GM12873 (cell line): Measurements from ENCODE around the gene ZC3HAV1.

Experiments used
- TF ChIP-seq, protein P1 (sequence below): IDR thresholded peaks from 2 replicates; pipeline ENCODE4 v1.5.1; 2012; ENCODE audit warnings: low read depth, mild to moderate bottlenecking, moderate library complexity, low read length, control low read depth; ENCODE audit not compliant: insufficient read depth; ENCODE audit errors: missing control alignments

ZC3HAV1 gene

DNA sequence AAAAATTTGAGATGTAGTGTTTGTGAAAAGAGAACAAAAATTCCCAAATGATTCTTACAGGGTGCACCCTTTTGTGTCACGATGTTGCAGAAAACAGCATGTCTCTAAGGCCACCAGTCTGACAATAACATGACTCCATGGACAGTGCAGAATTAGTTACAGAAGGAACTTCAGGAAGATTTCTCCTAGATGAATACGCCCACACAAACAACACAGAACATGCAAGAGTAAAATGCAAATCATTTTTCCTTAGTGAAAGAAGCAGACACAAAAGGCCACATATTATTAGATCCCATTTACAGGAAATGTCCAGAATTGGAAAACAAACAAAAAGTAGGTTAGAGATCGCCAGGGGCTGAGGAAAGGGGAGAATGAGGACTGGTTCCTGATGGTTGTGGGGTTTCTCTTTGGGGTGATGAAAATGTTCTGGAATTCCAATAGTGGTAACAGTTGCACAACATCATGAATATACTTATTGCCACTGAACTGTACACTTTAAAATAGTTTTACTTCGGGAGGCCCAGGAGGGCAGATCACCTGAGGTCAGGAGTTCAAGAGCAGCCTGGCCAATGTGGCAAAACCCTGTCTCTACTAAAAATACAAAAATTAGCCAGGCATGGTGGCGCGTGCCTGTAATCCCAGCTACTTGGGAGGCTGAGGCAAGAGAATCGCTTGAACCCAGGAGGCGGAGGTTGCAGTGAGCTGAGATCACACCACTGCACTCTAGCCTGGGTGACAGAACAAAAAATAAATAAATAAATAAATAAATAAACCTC, 10.2 kb downstream of the ZC3HAV1 start:
- TF ChIP-seq, protein P1, sequence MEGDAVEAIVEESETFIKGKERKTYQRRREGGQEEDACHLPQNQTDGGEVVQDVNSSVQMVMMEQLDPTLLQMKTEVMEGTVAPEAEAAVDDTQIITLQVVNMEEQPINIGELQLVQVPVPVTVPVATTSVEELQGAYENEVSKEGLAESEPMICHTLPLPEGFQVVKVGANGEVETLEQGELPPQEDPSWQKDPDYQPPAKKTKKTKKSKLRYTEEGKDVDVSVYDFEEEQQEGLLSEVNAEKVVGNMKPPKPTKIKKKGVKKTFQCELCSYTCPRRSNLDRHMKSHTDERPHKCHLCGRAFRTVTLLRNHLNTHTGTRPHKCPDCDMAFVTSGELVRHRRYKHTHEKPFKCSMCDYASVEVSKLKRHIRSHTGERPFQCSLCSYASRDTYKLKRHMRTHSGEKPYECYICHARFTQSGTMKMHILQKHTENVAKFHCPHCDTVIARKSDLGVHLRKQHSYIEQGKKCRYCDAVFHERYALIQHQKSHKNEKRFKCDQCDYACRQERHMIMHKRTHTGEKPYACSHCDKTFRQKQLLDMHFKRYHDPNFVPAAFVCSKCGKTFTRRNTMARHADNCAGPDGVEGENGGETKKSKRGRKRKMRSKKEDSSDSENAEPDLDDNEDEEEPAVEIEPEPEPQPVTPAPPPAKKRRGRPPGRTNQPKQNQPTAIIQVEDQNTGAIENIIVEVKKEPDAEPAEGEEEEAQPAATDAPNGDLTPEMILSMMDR = no peak

DNA sequence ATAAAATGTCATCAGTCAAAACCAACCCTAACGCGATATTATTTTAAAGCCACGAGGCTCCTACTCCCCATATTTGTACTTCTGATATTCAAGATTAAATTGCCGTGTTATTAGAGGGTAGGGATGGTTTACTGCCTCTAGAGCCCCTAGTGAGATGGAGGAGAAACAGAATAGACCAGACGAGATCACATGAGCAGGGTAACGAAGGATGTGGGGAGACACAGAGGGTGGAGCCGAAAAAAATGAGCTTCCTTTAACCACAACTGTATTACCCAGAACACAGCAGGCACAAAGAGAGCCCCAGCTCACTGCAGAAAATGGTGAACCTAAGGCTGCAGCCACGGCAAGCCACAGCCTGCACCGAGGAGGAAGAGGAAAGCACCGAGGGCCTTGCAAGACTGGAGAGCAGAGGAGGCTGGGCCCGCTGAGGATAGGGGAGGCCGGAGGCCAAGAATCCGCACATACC, 14.3 kb downstream of the ZC3HAV1 start:
- TF ChIP-seq, protein P1 = no peak

DNA sequence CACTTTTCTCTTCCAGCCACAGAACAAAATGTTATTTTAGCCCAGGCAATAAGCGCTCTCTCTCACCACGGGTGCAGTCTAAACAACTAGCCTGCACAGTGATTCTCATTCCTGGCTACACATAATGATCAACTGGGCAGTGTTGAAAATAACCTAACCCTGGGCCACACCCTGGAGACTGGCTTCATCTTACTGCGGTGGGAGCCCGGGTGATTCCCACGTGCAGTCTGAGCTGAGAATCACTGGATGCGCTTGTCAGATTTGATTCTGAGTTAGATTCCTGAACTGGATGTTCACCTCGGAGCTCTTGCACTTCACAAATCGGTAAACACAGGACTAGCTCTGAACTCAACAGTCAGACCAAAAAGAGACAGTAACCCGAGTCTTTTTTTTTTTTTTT, 14.9 kb downstream of the ZC3HAV1 start:
- TF ChIP-seq, protein P1 = no peak

DNA sequence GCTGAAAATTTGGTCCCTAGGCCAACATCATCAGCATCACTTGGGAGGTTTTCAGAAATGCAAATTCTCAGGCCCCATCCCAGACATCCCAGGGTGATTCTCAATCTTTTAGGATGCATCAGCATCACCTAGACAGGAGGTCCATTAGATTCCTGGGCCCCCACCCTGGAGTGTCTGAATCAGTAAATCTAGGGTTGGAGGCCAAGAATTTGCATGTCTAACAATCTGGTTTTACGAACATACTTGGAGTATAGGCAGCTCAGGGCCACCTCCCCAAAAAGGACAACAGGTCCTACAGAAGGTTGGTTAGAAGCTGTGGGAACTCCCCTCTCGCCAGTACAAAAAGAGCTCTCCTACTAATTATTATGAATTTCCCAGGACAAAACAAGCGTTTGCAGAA, 15.5 kb downstream of the ZC3HAV1 start:
- TF ChIP-seq, protein P1 = no peak

DNA sequence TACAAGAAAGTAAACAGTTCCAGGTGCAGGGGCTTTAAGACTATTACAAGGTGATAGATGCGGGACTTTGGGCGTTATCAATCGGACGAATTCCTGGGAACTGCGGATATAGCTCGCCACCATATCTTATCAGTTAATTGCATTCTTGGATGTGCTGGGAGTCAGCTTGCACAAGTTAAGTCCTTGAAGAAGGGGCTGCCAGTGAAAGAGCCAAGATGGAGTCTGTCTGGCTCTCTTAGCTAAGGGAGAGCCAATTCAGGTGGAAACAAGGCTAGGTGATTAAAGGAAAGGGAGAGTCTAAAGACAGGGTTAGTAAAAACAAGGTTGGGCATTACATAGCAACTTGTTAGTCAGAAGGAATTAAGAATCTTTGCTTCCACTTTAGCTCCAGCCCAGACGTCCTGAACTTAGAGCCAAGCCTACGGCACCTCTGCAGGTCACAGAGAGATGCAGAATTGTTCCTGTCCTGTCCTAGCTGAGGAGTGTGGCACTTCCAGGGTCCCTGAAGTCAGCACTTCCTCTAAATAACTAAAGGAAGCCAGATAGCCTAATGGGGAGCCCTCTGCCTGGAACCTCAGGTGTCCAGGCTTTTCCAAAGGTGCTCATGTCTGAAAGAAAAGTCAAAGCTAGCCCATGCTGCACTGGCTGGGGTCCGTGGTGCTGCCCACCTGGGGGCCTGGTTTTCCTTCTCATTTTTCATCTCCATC, 17.3 kb downstream of the ZC3HAV1 start:
- TF ChIP-seq, protein P1 = no peak

DNA sequence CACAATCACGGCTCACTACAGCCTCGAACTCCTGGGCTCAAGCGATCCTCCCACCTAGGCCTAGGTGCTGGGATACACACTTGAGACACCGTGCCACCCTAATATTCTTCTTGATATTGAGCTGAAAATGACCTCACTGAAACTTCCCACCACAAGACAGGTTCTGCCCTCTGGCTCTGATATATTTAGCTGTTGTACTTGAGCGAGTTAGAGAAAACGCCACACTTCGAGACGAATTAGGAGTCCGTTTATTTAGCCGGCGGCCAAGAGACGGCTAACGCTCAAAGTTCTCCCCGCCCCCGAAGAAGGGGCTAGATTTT, 17.9 kb downstream of the ZC3HAV1 start:
- TF ChIP-seq, protein P1 = no peak

DNA sequence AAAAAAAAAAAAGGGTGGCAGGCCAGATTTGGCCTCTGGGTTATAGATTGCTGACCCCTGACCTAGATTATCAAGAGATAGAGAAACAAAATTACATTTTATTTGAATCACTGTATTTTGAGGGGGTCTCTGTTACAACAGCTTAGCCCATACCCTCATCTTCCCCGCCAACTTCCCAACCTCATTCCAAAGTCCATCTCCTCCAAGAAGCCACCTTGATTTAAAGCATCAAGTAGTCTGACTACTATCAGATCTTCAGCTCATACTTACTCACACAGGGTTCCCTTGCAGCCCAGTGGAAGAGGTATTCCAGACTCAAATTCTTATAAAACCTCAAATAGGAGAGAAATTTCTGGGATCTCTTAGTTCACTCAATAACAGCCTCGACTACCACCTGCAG, 20.4 kb downstream of the ZC3HAV1 start:
- TF ChIP-seq, protein P1 = no peak
